Breast epithelium (tissue), 4 donors: ENCODE measurements around the gene SOX10. TPM values are rescaled to one million over a fixed set of nuclear protein-coding genes. Genes with fewer than 3 reads are reported as not detected.
A peak's percentile ranks its signal among the peaks of the same experiment; 100 is the strongest.

Source experiments
- DNase-seq, 2 donors: peaks; one replicate each; pipeline ENCODE4 v3.0.0-alpha.2; 2019; ENCODE audit warnings: low spot score in 2 of 2
- H3K27ac ChIP-seq, 2 donors: fragments of 200-600 bp; sonication (generic) in 1 of 2; one replicate each; pipeline ENCODE4 v1.5.1; 2016 to 2019; ENCODE audit warnings: mild to moderate bottlenecking in 1 of 2
- H3K27me3 ChIP-seq, 2 donors: fragments of 200-600 bp; sonication (generic) in 1 of 2; one replicate each; pipeline versions ENCODE4 v1.5.1 to v1.6.0; 2017 to 2019; ENCODE audit warnings: control low read depth in 1 of 2, mild to moderate bottlenecking in 1 of 2
- H3K36me3 ChIP-seq: fragments of 200-600 bp; one replicate; pipeline ENCODE4 v1.5.1; 2019
- H3K4me1 ChIP-seq, 2 donors: fragments of 200-600 bp; sonication (generic); one replicate each; pipeline ENCODE4 v1.5.1; 2016 to 2019; ENCODE audit warnings: control low read depth in 1 of 2
- H3K4me3 ChIP-seq, 3 donors: fragments of 200-600 bp; sonication (generic); 1 replicate in 2 of 3; 2 replicates in 1 of 3; pipeline ENCODE4 v1.5.1; 2016 to 2019; ENCODE audit warnings: mild to moderate bottlenecking in 3 of 3, moderate library complexity in 2 of 3
- H3K9me3 ChIP-seq, 2 donors: fragments of 200-600 bp; sonication (generic) in 1 of 2; one replicate each; pipeline ENCODE4 v1.5.1; 2016 to 2019; ENCODE audit warnings: control low read depth in 1 of 2
- CTCF ChIP-seq, 3 donors: fragments of 450-650 bp; IDR thresholded peaks; one replicate each; pipeline ENCODE4 v1.5.1; 2016 to 2017; ENCODE audit warnings: antibody characterized with exemption in 3 of 3, mild to moderate bottlenecking in 3 of 3, moderate library complexity in 3 of 3
- POLR2A ChIP-seq: fragments of 450-650 bp; IDR thresholded peaks from one replicate; pipeline ENCODE4 v1.6.1; 2016; ENCODE audit warnings: antibody characterized with exemption, mild to moderate bottlenecking, moderate library complexity
- POLR2AphosphoS5 ChIP-seq, 3 donors: sonication (generic); formaldehyde crosslinking; IDR thresholded peaks; one replicate each; pipeline ENCODE4 v1.6.1; 2017; ENCODE audit warnings: antibody characterized with exemption in 3 of 3
- intact Hi-C: fragments of 100-400 bp; cut with DNase I; formaldehyde crosslinking; loops from one replicate; pipeline ENCODE4 v1.15.1; 2023; ENCODE audit warnings: low total_unique reads
- total RNA-seq, 3 donors: library from RNA; depleted of rRNA; stranded (reverse); fragments of >200 nt; gene quantifications; one replicate each; pipeline ENCODE4 v1.1.0, GENCODE V29; 2016

Gene SOX10
- total RNA-seq, 3 donors from 2014 or later: 0.16 to 101 (median 24.9) TPM

- Histone ChIP-seq H3K9me3 (no peaks in the 10 kb centered on the region), H3K36me3 (no peaks in the 10 kb centered on the region), H3K27ac (no peak overlapping the region), H3K4me1 (peaks cover 10 to 15% of the 10 kb centered on the region in 2 donors), H3K27me3 (no peaks in the 10 kb centered on the region), H3K4me3 (no peak overlapping the region)
- no peak for DNase-seq
- intact Hi-C loops: no loop called here
- TF ChIP-seq POLR2AphosphoS5 (IDR thresholded peaks at IDR 0.05) (no peak), POLR2A (no peak), CTCF (IDR thresholded peaks at IDR 0.05) (no peak)
These were observed 28.3 kb upstream of the SOX10 start for GRCh38 chr22:38012604-38013072.

GRCh38 chr22:38009000-38009806 lies 24.8 kb upstream of the SOX10 start:
- peak overlapping the region; percentile 20 to 65 for H3K27ac ChIP-seq
- intact Hi-C loops: no loop called here
- no peaks in the 10 kb centered on the region for H3K9me3 ChIP-seq
- no peak overlapping the region for H3K4me3 ChIP-seq
- TF ChIP-seq CTCF (IDR thresholded peaks at IDR 0.05) (no peak), POLR2AphosphoS5 (IDR thresholded peaks at IDR 0.05) (no peak), POLR2A (no peak)
- H3K36me3 ChIP-seq: no peaks in the 10 kb centered on the region
- no peaks in the 10 kb centered on the region for H3K27me3 ChIP-seq
- H3K4me1 ChIP-seq: no peaks in the 10 kb centered on the region
- no peak for DNase-seq

- intact Hi-C loops: no loop called here
- Histone ChIP-seq H3K27ac (peak overlapping the region in 1 of 2 donors; percentile 13), H3K9me3 (no peaks in the 10 kb centered on the region), H3K27me3 (no peaks in the 10 kb centered on the region), H3K4me1 (no peaks in the 10 kb centered on the region), H3K4me3 (no peak overlapping the region), H3K36me3 (no peaks in the 10 kb centered on the region)
- DNase-seq: no peak
- TF ChIP-seq CTCF (IDR thresholded peaks at IDR 0.05): no peak
- TF ChIP-seq POLR2AphosphoS5 (IDR thresholded peaks at IDR 0.05): no peak
- TF ChIP-seq POLR2A: no peak
These were observed 23.1 kb upstream of the SOX10 start for GRCh38 chr22:38007330-38007902.

- H3K9me3 ChIP-seq: no peaks in the 10 kb centered on the region
- H3K27me3 ChIP-seq: no peaks in the 10 kb centered on the region
- intact Hi-C loops: no loop called here
- H3K27ac ChIP-seq: peak overlapping the region in 1 of 2 donors; percentile 13
- DNase-seq: no peak
- H3K4me3 ChIP-seq: no peak overlapping the region
- TF ChIP-seq CTCF (IDR thresholded peaks at IDR 0.05) (no peak), POLR2A (no peak), POLR2AphosphoS5 (IDR thresholded peaks at IDR 0.05) (no peak)
- no peaks in the 10 kb centered on the region for H3K4me1 ChIP-seq
- H3K36me3 ChIP-seq: no peaks in the 10 kb centered on the region
These were observed 22.6 kb upstream of the SOX10 start for GRCh38 chr22:38006906-38007305.

GRCh38 chr22:38005943-38006342 lies 21.6 kb upstream of the SOX10 start:
- no peaks in the 10 kb centered on the region for H3K36me3 ChIP-seq
- no peaks in the 10 kb centered on the region for H3K9me3 ChIP-seq
- H3K4me1 ChIP-seq: no peaks in the 10 kb centered on the region
- H3K27me3 ChIP-seq: no peaks in the 10 kb centered on the region
- TF ChIP-seq POLR2AphosphoS5 (IDR thresholded peaks at IDR 0.05) (no peak), POLR2A (no peak), CTCF (IDR thresholded peaks at IDR 0.05) (no peak)
- no peak for DNase-seq
- H3K4me3 ChIP-seq: no peak overlapping the region
- no peak overlapping the region for H3K27ac ChIP-seq
- intact Hi-C loops: no loop called here
